Spinal cord (tissue), 10 donors: Measurements from ENCODE around the gene ARL8A. TPM values are rescaled to one million over a fixed set of nuclear protein-coding genes. Genes with fewer than 3 reads are reported as not detected.
"Not testable (repeated sequence)": the region's sequence is repeated elsewhere in the genome, so short reads cannot be mapped to it uniquely, and the experiment has no call there.

Experiments used
- DNase-seq, 6 donors: peaks; one replicate each; pipeline versions ENCODE4 v3.0.0 to v3.0.0-alpha.2; 2013 to 2015; ENCODE audit warnings: low spot score in 6 of 6, low read depth in 4 of 6
- H3K27ac ChIP-seq: one replicate; pipeline ENCODE4 v1.5.1; 2013; ENCODE audit warnings: low read depth, low read length, control low read depth
- H3K27me3 ChIP-seq: one replicate; pipeline ENCODE4 v1.6.1; 2013; ENCODE audit warnings: low read length; ENCODE audit not compliant: control insufficient read depth, insufficient read depth
- H3K36me3 ChIP-seq: one replicate; pipeline ENCODE4 v1.6.1; 2013; ENCODE audit warnings: low read length; ENCODE audit not compliant: control insufficient read depth, insufficient read depth
- H3K4me1 ChIP-seq: one replicate; pipeline ENCODE4 v1.6.1; 2013; ENCODE audit warnings: low read length; ENCODE audit not compliant: control insufficient read depth, insufficient read depth
- H3K4me3 ChIP-seq: one replicate; pipeline ENCODE4 v1.5.1; 2013; ENCODE audit warnings: low read depth, low read length, control low read depth
- H3K9me3 ChIP-seq: one replicate; pipeline ENCODE4 v1.6.1; 2013; ENCODE audit warnings: low read length; ENCODE audit not compliant: control insufficient read depth, insufficient read depth
- WGBS: methylation state at CpG from one replicate; pipeline ENCODE4 v1.1.5; 2013; ENCODE audit warnings: missing lambda C conversion rate; ENCODE audit not compliant: insufficient coverage; 5-methylcytosine and 5-hydroxymethylcytosine counted together
- polyA plus RNA-seq, 2 donors: library from polyadenylated mRNA; unstranded; fragments of 120-200 nt; gene quantifications; one replicate each; pipeline ENCODE4 v1.2.1, GENCODE V29; 2013; ENCODE audit not compliant: insufficient read length in 2 of 2
- total RNA-seq, 2 donors: library from RNA; depleted of rRNA in 1 of 2; stranded (reverse); fragments of 120-200 nt in 1 of 2; fragments of >200 nt in 1 of 2; gene quantifications; one replicate each; pipeline versions ENCODE4 v1.2.3 to v1.2.4, GENCODE V29; 2013 to 2014
- donor health status: healthy.

The ARL8A gene
- total and polyA plus RNA-seq, 4 donors, result 56.3 to 184 (median 129) TPM

DNA sequence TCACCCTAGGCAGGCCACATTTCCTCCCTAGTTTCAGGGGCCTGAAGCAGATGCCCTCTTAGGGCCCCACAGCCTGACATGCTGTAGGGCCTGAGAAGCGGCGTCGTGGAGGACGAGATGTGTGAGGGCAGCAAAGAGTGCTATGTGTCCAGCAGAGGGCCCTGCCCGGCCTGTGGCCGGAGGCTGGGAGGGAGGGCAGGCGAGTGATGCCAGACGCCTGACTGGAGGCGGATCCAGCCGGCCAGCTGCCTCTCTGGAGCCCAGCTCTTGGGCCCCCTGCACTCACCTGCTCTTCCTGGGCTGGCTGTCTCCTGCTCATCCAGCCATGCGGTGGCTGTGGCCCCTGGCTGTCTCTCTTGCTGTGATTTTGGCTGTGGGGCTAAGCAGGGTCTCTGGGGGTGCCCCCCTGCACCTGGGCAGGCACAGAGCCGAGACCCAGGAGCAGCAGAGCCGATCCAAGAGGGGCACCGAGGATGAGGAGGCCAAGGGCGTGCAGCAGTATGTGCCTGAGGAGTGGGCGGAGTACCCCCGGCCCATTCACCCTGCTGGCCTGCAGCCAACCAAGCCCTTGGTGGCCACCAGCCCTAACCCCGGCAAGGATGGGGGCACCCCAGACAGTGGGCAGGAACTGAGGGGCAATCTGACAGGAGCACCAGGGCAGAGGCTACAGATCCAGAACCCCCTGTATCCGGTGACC, 21.8 kb downstream of the ARL8A start, which contains the start of gene GPR37L1:
Gene GPR37L1 (plus strand): TSS at position 279 of the 697 bp plus-strand sequence. CDS start 47 bp downstream, at position 326.
- peak in 2 of 6 donors; percentile 33 to 74 for DNase-seq
- Histone ChIP-seq H3K4me3 (peak within 1 kb of the TSS; percentile 22), H3K36me3 (peaks cover 3% of the 10 kb centered on the region), H3K27me3 (no peaks in the 10 kb centered on the region), H3K4me1 (peaks cover 62% of the 10 kb centered on the region), H3K9me3 (no peaks in the 10 kb centered on the region), H3K27ac (peak within 1 kb of the TSS; percentile 61)
- WGBS, result 51% methylated on average over 19 of the region's 19 CpGs

DNA sequence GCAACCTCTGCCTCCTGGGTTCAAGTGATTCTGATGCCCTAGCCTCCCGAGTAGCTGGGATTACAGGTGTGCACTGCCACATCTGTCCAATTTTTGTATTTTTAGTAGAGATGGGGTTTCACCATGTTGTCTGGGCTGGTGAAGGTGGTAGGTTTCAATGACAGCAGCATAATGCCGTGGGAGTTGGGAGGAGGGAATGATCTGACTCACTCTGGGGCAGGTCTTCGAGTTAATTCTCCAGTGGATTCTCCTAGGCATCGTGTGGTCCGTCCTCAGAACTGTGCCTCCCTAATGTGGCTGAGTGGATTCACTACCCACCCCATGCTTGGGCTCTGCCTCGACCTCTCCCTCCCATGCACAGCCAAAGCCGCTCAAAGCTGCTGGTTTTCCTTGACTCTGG, 23.5 kb downstream of the ARL8A start:
- Histone ChIP-seq H3K27ac (no peak overlapping the region), H3K4me1 (peaks cover 44% of the 10 kb centered on the region), H3K36me3 (no peaks in the 10 kb centered on the region), H3K4me3 (no peak overlapping the region), H3K27me3 (no peaks in the 10 kb centered on the region), H3K9me3 (no peaks in the 10 kb centered on the region)
- no peak for DNase-seq
- 89% methylated on average over 6 of the region's 7 CpGs for WGBS

GRCh38 chr1:202117898-202118371, 26.6 kb downstream of the ARL8A start:
- H3K27me3 ChIP-seq, result no peaks in the 10 kb centered on the region
- DNase-seq, result no peak
- H3K36me3 ChIP-seq, result no peaks in the 10 kb centered on the region
- no peak overlapping the region for H3K27ac ChIP-seq
- no peaks in the 10 kb centered on the region for H3K9me3 ChIP-seq
- 76% methylated on average over 8 of the region's 10 CpGs for whole genome bisulfite sequencing
- H3K4me1 ChIP-seq, result peaks cover 27% of the 10 kb centered on the region
- no peak overlapping the region for H3K4me3 ChIP-seq

GRCh38 chr1:202116287-202116686, 28.2 kb downstream of the ARL8A start:
- no peak overlapping the region for H3K27ac ChIP-seq
- no peak overlapping the region for H3K4me3 ChIP-seq
- H3K36me3 ChIP-seq, result no peaks in the 10 kb centered on the region
- no peaks in the 10 kb centered on the region for H3K9me3 ChIP-seq
- over 99% methylated on average over 8 of the region's 8 CpGs for WGBS
- DNase-seq, result no peak
- no peaks in the 10 kb centered on the region for H3K27me3 ChIP-seq
- peaks cover 20% of the 10 kb centered on the region for H3K4me1 ChIP-seq

GRCh38 chr1:202113690-202114300, 30.7 kb downstream of the ARL8A start:
- peak overlapping the region; percentile 19 for H3K27ac ChIP-seq
- no CpG with 5 or more reads among the region's 2 CpGs for WGBS

DNA sequence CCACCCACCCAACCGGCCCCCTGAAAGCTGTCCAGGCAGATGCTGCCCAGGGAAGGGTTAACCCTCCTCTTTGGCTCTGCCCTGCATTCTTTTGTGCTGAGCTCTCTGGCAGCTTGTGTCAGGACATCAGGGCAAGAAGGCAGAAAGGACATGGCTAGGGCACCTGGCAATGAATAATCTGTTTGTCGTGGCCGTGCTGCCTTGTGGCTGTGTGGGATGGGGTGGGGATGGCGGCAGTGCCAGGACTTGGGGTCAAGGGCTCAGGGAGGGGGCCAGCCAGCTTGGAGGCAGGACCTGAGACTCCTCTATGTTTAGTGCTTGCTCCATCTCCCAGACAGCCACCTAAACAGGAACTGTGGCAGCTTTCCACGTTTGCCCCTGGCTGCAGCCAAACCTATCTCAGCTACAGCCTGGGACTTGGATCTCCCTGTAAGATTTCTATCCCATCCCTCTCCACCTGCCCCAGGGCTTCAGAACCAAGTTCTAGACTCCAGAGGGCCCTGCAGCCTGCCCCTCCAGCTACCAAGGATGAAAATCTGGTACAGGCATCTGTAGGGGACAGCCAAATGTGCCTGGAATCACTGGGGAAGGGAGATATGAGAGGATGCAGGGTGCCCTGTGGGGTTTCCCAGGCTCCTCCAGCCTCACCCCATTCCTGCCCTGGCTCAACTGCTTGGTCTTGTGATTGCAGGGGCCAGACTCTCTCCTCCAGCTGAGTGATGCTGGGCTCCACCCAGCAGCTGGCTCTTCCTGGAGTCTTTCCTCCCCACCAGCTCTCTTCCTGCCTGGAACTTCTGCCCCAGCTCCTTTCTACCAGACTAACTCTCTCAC, 31.5 kb downstream of the ARL8A start:
- 19% methylated on average over 5 of the region's 5 CpGs for WGBS
- H3K9me3 ChIP-seq, result no peaks in the 10 kb centered on the region
- H3K27ac ChIP-seq, result peak overlapping the region; percentile 19
- no peaks in the 10 kb centered on the region for H3K27me3 ChIP-seq
- peak in 1 of 6 donors; percentile 55 for DNase-seq
- H3K4me1 ChIP-seq, result peaks cover 21% of the 10 kb centered on the region
- no peaks in the 10 kb centered on the region for H3K36me3 ChIP-seq
- no peak overlapping the region for H3K4me3 ChIP-seq

More at GRCh38 chr1:202113690-202114300, 30.7 kb downstream of the ARL8A start:
- Histone ChIP-seq H3K36me3 (no peaks in the 10 kb centered on the region), H3K4me3 (no peak overlapping the region), H3K9me3 (no peaks in the 10 kb centered on the region), H3K4me1 (peaks cover 16% of the 10 kb centered on the region), H3K27me3 (no peaks in the 10 kb centered on the region)
- no peak for DNase-seq

GRCh38 chr1:202111589-202111988, 32.9 kb downstream of the ARL8A start:
- not testable (repeated sequence) for H3K9me3 ChIP-seq, DNase-seq, H3K27ac ChIP-seq, H3K36me3 ChIP-seq, H3K4me3 ChIP-seq, H3K27me3 ChIP-seq
- 100% methylated on average over 2 of the region's 7 CpGs for WGBS
- peaks cover 35% of the 10 kb centered on the region for H3K4me1 ChIP-seq

DNA sequence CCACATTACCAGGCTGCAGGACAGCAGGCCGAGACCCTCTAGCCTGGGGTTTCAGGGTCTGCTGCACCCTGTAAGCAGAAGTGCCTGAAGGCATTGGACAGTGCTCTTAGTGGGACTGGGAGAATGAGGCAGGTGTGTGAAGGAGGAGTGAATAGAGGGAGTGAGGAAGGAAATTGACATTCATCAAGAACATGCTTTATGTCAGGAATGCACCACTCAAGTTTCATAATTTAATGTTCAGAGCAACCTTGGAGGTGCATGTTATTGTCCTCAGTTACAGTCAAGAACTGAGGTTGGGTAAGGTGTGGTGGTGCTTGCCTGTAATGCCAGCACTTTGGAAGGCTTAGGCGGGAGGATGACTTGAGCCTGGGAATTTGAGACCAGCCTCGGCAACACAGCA, 33.6 kb downstream of the ARL8A start:
- 91% methylated on average over 1 of the region's 3 CpGs for whole genome bisulfite sequencing

More for the DNA sequence above, 33.6 kb downstream of the ARL8A start:
- no peaks in the 10 kb centered on the region for H3K27me3 ChIP-seq
- no peak for DNase-seq
- H3K27ac ChIP-seq, result no peak overlapping the region
- H3K4me1 ChIP-seq, result peaks cover 40% of the 10 kb centered on the region
- H3K36me3 ChIP-seq, result no peaks in the 10 kb centered on the region
- H3K9me3 ChIP-seq, result no peaks in the 10 kb centered on the region
- H3K4me3 ChIP-seq, result no peak overlapping the region
